T-helper 22 cell (primary cell): ENCODE data around the gene ITGA7.
A peak's percentile ranks its signal among the peaks of the same experiment; 100 is the strongest.

Experiments
- DNase-seq: peaks from one replicate; pipeline ENCODE4 v3.0.0-alpha.2; 2020; ENCODE audit warnings: low read depth

ITGA7 gene

GRCh38 chr12:55736076-55736475 is 28.4 kb upstream of the ITGA7 start:
- DNase-seq, result no peak

DNA sequence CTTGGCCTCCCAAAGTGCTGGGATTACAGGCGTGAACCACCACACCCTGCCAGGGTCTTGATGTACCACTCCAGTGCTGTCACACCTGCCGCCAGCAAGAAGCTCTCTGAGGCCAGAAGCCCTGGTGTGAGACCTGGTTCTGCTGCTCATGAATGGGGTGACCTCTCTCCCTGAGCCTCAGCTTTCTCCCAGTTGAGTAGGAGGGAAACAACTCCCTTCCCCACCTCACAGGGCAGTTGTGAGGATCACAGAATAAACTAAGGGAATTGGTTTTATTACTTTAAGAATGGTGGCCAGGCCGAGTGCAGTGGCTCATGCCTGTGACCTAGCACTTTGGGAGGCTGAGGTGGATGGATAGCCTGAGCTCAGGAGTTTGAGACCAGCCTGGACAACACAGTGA is 26.9 kb upstream of the ITGA7 start:
- no peak for DNase-seq

DNA sequence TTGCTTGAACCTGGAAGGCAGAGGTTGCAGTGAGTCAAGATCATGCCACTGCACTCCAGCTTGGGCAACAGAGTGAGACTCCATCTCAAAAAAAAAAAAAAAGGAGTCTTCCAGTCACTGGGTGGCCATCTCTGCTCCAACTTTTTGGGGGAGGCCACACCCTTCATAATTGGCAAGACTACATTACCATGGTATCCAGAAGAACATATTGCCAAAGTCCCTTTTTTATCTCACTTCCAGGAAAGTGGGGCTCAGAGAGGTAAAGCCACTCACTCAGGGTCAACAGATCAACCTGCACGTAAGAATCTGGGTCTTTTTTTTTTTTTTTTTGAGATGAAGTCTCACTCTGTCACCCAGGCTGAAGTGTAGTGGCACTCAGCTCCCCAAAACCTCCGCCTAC is 26.2 kb upstream of the ITGA7 start:
- no peak for DNase-seq

DNA sequence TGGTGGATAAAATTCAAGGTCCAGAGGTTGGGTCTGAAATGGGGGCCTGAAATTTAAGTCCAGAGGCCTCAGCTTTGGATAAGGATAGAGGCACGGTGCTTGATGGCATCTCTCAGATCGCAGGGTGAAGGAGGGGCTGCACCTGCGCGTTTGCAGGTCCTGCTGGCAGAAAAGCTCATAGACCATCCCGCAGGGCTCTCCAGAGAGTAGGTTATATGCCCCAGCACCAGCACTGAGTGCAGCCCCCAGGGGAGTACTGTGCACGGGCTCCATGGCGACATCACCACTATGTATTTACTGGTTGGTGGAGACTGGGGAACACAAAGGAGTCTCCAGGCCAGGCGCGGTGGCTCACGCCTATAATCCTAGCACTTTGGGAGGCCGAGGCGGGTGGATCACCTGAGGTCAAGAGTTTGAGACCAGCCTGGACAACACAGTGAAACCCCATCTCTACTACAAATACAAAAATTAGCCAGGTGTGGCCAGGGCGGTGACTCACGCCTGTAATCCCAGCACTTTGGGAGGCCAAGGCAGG is 25.4 kb upstream of the ITGA7 start:
- DNase-seq, result no peak

DNA sequence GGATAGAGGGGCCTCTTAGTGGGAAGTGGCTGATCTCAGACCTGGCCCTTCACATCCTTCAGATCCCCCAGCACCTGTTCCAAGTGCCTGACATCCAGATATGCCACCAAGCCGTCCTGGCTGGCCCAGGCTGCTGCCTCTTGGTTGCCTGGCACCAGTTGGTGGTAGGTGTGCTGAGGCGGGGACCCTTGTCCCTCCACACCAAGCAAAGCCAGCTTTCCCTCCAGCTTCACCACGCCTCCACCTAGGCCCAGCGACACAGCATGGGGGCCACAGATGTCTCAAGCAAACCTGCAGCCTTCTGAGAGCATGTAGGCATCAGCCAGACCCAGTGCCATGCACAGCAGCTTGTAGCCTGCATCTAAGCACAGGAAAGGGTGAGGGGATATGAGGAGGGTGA is 24.6 kb upstream of the ITGA7 start:
- no peak for DNase-seq

GRCh38 chr12:55729819-55730818 is 22.4 kb upstream of the ITGA7 start:
- no peak for DNase-seq

DNA sequence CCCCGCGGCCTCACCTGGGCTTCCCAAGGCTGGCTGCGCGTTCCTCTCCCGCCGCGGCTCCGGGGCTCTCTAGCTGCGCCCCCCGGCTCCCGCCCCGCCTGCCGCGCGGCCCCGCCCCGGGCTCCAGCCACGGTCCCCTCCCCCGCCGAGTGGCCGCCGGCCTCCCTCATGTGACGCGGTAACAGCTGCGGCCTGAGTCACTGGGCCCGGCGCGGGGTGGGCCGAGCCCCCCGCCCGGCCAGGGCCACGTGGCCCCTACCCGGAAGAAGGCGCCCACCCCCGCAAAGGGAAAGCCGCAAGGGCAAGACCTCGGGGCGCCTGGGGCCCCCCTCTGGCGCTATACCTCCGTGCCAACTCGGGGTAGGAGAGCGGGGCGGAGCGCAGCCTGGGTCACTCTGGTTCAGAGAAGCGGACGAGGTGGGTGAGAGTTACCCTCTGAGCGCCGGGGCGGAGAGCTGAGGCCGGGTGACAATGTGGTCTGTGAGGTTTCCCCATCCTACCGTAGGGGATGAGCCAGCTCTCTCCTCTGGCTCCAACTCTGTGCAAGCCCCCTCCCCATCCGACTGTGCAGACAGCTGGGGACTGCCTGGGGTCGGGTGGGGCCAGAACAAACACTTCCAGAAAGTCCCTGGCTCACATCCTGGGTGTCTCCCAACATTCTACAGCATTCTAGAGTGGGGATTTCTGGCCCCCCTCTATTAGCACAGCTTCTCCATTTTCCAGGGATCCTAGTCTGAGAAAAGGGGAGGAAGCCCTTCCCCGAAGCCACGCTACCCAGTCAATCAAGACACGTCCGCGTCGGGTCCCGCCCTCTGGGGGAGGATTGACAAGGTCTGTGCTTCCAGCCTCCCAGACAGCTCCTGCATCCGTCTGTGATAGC is 21.5 kb upstream of the ITGA7 start, which contains the start of gene CD63:
CD63 (minus strand) TSS at position 71 of the 880 bp plus-strand sequence. CDS start 668 bp downstream, outside the sequence.
- peak; percentile 47 for DNase-seq

- DNase-seq, result no peak
Observed at GRCh38 chr12:55728186-55728938, 20.7 kb upstream of the ITGA7 start.

DNA sequence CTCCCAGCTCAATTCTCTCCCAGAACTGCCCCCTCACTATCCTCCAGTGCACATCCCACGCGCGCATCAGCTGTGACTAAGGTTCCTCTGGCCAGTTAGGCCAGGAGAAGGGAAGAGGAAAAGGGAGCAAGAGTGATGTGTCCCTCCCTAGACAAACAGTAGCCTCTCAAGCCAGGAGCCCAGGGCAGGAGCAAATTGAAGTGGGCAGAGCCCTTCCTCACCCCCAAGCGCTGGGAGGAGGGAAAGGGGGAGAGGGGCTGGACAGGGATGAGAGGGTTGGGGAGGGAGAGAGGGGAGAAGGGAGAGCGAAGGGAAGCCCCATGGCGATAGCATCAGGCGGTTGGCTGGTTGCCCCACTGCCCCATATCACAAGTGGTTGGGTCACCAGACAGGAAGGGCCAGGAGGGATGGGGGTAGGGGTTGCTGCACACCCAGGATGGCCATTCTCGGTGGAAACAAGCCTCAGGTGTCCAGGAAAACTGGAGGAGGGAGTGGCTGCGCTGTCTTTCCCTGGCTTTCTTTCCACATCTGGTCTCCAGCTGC is 20.0 kb upstream of the ITGA7 start:
- DNase-seq, result no peak

GRCh38 chr12:55726971-55727370 is 19.3 kb upstream of the ITGA7 start:
- DNase-seq, result no peak

- no peak for DNase-seq
Observed at GRCh38 chr12:55725556-55725955, 17.9 kb upstream of the ITGA7 start.

GRCh38 chr12:55724940-55725309 is 17.2 kb upstream of the ITGA7 start:
- DNase-seq, result no peak

- no peak for DNase-seq
Observed at GRCh38 chr12:55724226-55724939, 16.7 kb upstream of the ITGA7 start.

GRCh38 chr12:55723516-55724225 is 16.0 kb upstream of the ITGA7 start:
- DNase-seq, result no peak

- DNase-seq, result no peak
Observed at GRCh38 chr12:55722948-55723347, 15.2 kb upstream of the ITGA7 start.

- DNase-seq, result no peak
Observed at GRCh38 chr12:55721601-55722213, 14.0 kb upstream of the ITGA7 start.

DNA sequence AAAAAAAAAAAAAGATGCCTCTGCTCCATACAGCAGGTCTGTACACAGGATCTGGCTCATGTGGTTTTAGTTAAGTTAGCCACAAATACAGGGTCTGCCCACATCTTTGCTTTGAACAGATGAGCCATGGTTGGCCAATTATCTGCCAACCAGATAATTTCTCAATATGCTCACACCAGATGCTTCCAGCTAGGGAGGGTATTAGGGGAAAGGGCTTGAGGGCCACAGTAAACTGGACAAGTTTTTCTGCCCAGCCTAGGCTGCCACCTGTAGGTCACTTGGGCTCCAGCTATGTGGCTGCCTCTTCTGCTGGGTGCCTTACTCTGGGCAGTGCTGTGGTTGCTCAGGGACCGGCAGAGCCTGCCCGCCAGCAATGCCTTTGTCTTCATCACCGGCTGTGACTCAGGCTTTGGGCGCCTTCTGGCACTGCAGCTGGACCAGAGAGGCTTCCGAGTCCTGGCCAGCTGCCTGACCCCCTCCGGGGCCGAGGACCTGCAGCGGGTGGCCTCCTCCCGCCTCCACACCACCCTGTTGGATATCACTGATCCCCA is 13.3 kb upstream of the ITGA7 start:
- no peak for DNase-seq

DNA sequence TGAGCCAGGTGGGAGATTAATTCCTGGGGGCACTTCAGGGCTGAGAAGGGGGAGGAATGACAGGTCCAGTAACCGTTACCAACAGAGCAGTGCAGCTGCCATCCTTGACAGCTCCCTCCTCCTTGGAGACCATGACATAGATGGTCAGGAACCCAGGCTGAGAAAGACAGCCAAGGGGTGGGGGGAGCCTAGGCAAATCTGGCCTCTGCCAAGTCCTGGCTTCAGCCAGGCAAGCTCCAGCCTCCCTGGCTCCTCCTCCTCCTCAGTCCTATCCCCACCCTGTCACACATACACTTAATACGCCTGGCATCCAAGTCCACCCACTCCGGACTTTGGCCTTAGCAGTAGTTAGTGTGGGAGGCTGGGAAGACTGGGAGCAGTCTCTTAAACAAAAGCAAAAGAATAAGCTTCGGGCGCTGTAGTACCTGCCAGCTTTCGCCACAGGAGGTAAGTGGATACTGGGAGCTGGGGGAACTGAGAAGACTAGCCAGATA is 12.4 kb upstream of the ITGA7 start, which contains the start of gene RDH5:
RDH5 (plus strand) TSS at position 323 of the 494 bp plus-strand sequence. CDS start 792 bp downstream, outside the sequence.
- no peak for DNase-seq

- no peak for DNase-seq
Observed at GRCh38 chr12:55719371-55719770, 11.7 kb upstream of the ITGA7 start.
